A549 (cell line): Measurements from ENCODE around the gene VWF. TPM values are rescaled to one million over a fixed set of nuclear protein-coding genes. Genes with fewer than 3 reads are reported as not detected.

Experiments used
- ATAC-seq, 2 experiments: fragments of 200-7000 bp in 1 of 2; fragments of >200 bp in 1 of 2; cut with Nextera tagmentation in 1 of 2; cut with Tn5 transposase in 1 of 2; 3 replicates each; pipeline versions ENCODE4 v1.8.0 to v1.9.1; 2018 to 2020; ENCODE audit warnings: mild to moderate bottlenecking in 1 of 2, moderate library complexity in 1 of 2
- CTCF ChIA-PET: fragments of 300-600 bp; sonication (Branson Sonifier 250); formaldehyde crosslinking; extraction: SDS; loops from one replicate; lab custom pipeline; 2021; ENCODE audit warnings: antibody characterized with exemption, inconsistent platforms; lab: Yijun Ruan, JAX
- POLR2A ChIA-PET: fragments of 350-600 bp; formaldehyde crosslinking; extraction: SDS; loops from one replicate; lab custom pipeline; 2021; ENCODE audit warnings: antibody characterized with exemption, inconsistent platforms; lab: Yijun Ruan, JAX
- DNase-seq, 2 experiments: peaks; one replicate each; pipeline versions ENCODE4 v3.0.0 to v3.0.0-alpha.2; 2011 to 2016; ENCODE audit warnings: low read depth in 1 of 2, low spot score in 1 of 2
- FAIRE-seq: peaks from 2 replicates; lab custom pipeline; 2011; peaks lifted over from hg19 to GRCh38; lab: Jason Lieb, UNC
- H3K27ac ChIP-seq, 2 experiments: fragments of >200 bp; sonication (Bioruptor Twin); formaldehyde crosslinking; 3 replicates each; pipeline ENCODE4 v1.5.1; 2016 to 2017
- H3K4me1 ChIP-seq: fragments of >200 bp; sonication (Bioruptor Twin); formaldehyde crosslinking; 3 replicates; pipeline ENCODE4 v1.6.1; 2016
- H3K4me2 ChIP-seq: fragments of >200 bp; sonication (Bioruptor Twin); formaldehyde crosslinking; 3 replicates; pipeline ENCODE4 v1.6.1; 2016
- H3K4me3 ChIP-seq: fragments of >200 bp; sonication (Bioruptor Twin); formaldehyde crosslinking; 3 replicates; pipeline ENCODE4 v1.5.1; 2016
- H3K9me3 ChIP-seq: fragments of >200 bp; sonication (Bioruptor Twin); formaldehyde crosslinking; 3 replicates; pipeline ENCODE4 v1.6.1; 2016
- CTCF ChIP-seq: fragments of >200 bp; sonication (Bioruptor Twin); formaldehyde crosslinking; IDR thresholded peaks from 3 replicates; pipeline ENCODE4 v1.5.1; 2016
- EP300 ChIP-seq, 2 experiments: fragments of >200 bp; sonication (Bioruptor Twin); formaldehyde crosslinking; IDR thresholded peaks; 2 replicates in 1 of 2; 3 replicates in 1 of 2; pipeline ENCODE4 v1.6.1; 2016 to 2017
- FOSB ChIP-seq: fragments of 250-450 bp; sonication (Bioruptor Pico); IDR thresholded peaks from 2 replicates; pipeline ENCODE4 v1.5.0; 2020; ENCODE audit warnings: mild to moderate bottlenecking, moderate library complexity
- HMGXB4 ChIP-seq: fragments of 250-450 bp; sonication (Bioruptor Pico); IDR thresholded peaks from 2 replicates; pipeline ENCODE4 v1.5.0; 2021; ENCODE audit warnings: mild to moderate bottlenecking, moderate library complexity, borderline replicate concordance
- HOXB5 ChIP-seq: fragments of 250-450 bp; sonication (Bioruptor Pico); IDR thresholded peaks from 2 replicates; pipeline ENCODE4 v1.5.0; 2020; ENCODE audit warnings: mild to moderate bottlenecking, moderate library complexity
- KDM1A ChIP-seq: fragments of 200-600 bp; sonication (generic); IDR thresholded peaks from 2 replicates; pipeline ENCODE4 v1.6.1; 2016; ENCODE audit warnings: low read depth, mild to moderate bottlenecking
- PBX3 ChIP-seq: IDR thresholded peaks from 2 replicates; pipeline ENCODE4 v1.6.1; 2012
- RAD21 ChIP-seq, 2 experiments: fragments of >200 bp in 1 of 2; sonication (Bioruptor Twin) in 1 of 2; formaldehyde crosslinking in 1 of 2; IDR thresholded peaks in 1 of 2; conservative IDR thresholded peaks in 1 of 2; 2 replicates in 1 of 2; 3 replicates in 1 of 2; pipeline ENCODE4 v1.6.1; 2012 to 2018; ENCODE audit warnings: inconsistent platforms in 1 of 2
- SREBF2 ChIP-seq: fragments of 450-650 bp; IDR thresholded peaks from 2 replicates; pipeline ENCODE4 v1.6.1; 2014; ENCODE audit warnings: mild to moderate bottlenecking, moderate library complexity
- WGBS: methylation state at CpG from one replicate; pipeline ENCODE4 v1.1.6; 2017; ENCODE audit errors: missing lambda C conversion rate; 5-methylcytosine and 5-hydroxymethylcytosine counted together
- polyA plus RNA-seq, 4 experiments: library from polyadenylated mRNA; depleted of rRNA in 3 of 4; stranded (reverse); fragments of >200 nt; fragmentation: RNase III in 1 of 4; extraction: RNeasy Plus Mini Kit Qiagen cat#74134 plus additional on column Dnase treatment in 1 of 4; gene quantifications; 2 replicates in 3 of 4; 3 replicates in 1 of 4; pipeline ENCODE4 v1.2.3, GENCODE V29; 2011 to 2017
- small RNA-seq, 6 experiments: library from RNA; depleted of rRNA; stranded (forward); fragments of <200 nt; gene quantifications; one replicate each; pipeline ENCODE3, GENCODE V24; 2012

Gene VWF
- polyA plus RNA-seq, 2 of the 4 experiments (the other 2 are of a cell fraction) = 0.01 TPM; not detected in 1

- Histone ChIP-seq H3K27ac (no peak overlapping the region), H3K4me2 (no peak overlapping the region), H3K9me3 (no peaks in the 10 kb centered on the region), H3K4me1 (no peaks in the 10 kb centered on the region), H3K4me3 (no peak overlapping the region)
- ATAC-seq (no peak), FAIRE-seq (no peak), DNase-seq (no peak)
- WGBS = 20% methylated on average over 3 of the region's 3 CpGs
- ChIA-PET POLR2A (no interaction called here), CTCF (interaction anchor here (0.9 kb wide), 1 partner anchor 89 kb away, joined by 3 read pairs; no protein-coding TSS in a partner anchor)
- TF ChIP-seq PBX3 (no peak), HOXB5 (CRISPR knock-in tag) (no peak), EP300 (IDR thresholded peaks at IDR 0.05) (no peak), KDM1A (no peak), CTCF (no peak), SREBF2 (no peak), FOSB (CRISPR knock-in tag) (no peak), HMGXB4 (no peak)
Measured at GRCh38 chr12:5899675-5900074, 224.8 kb downstream of the VWF start.

GRCh38 chr12:5898874-5899273 lies 225.6 kb downstream of the VWF start:
- ATAC-seq (peak; percentile 55 to 64; a peak in 2 of 6 replicates), DNase-seq (peak; percentile 23 to 33), FAIRE-seq (no peak)
- CTCF ChIA-PET = interaction anchor here (0.6 kb wide), 1 partner anchor 239 kb away, joined by 4 read pairs; no protein-coding TSS in a partner anchor
- peak in 1 of 2 experiments; percentile 30; a peak in 2 of 5 replicates for TF ChIP-seq RAD21 (conservative IDR thresholded peaks at IDR 0.05 in 1 of 2, IDR thresholded peaks at IDR 0.05 in 1 of 2)
- no peak for TF ChIP-seq CTCF
- Histone ChIP-seq H3K27ac (no peak overlapping the region), H3K9me3 (no peaks in the 10 kb centered on the region), H3K4me3 (no peak overlapping the region), H3K4me2 (no peak overlapping the region), H3K4me1 (no peaks in the 10 kb centered on the region)
- POLR2A ChIA-PET = no interaction called here
- WGBS = 0% methylated on average over 3 of the region's 3 CpGs

Small RNA genes within 50 kb of the gene (small RNA-seq; reads per million reads assigned to genes)
- 0 reads per million in 6 experiments for gene RN7SL69P

Other genes starting within 250 kb of the VWF start
- gene ANO2, start 179.4 kb downstream of the VWF start, polyA plus RNA-seq (2011; rRNA removed) = not detected in 2 replicates
- not detected in 3 replicates for gene ANO2, start 179.4 kb downstream of the VWF start, polyA plus RNA-seq (2017; fragmentation: RNase III; extraction: RNeasy Plus Mini Kit Qiagen cat#74134 plus additional on column Dnase treatment)
- 173 and 185 TPM in 2 replicates for gene CD9, start 75.7 kb upstream of the VWF start, polyA plus RNA-seq (2011; rRNA removed)
- 109 to 122 TPM (median 116 TPM) in 3 replicates for gene CD9, start 75.7 kb upstream of the VWF start, polyA plus RNA-seq (2017; fragmentation: RNase III; extraction: RNeasy Plus Mini Kit Qiagen cat#74134 plus additional on column Dnase treatment)
- 0.25 and 0.31 TPM in 2 replicates for gene PLEKHG6, start 186.0 kb upstream of the VWF start, polyA plus RNA-seq (2011; rRNA removed)
- gene PLEKHG6, start 186.0 kb upstream of the VWF start, polyA plus RNA-seq (2017; fragmentation: RNase III; extraction: RNeasy Plus Mini Kit Qiagen cat#74134 plus additional on column Dnase treatment) = 0.15 to 0.29 TPM (median 0.16 TPM) in 3 replicates
- 460 and 621 TPM in 2 replicates for gene TNFRSF1A, start 217.4 kb upstream of the VWF start, polyA plus RNA-seq (2011; rRNA removed)
- gene TNFRSF1A, start 217.4 kb upstream of the VWF start, polyA plus RNA-seq (2017; fragmentation: RNase III; extraction: RNeasy Plus Mini Kit Qiagen cat#74134 plus additional on column Dnase treatment) = 324 to 416 TPM (median 367 TPM) in 3 replicates